H9 (cell line): ENCODE measurements around the gene U2AF1L4. TPM values are rescaled to one million over a fixed set of nuclear protein-coding genes. Genes with fewer than 3 reads are reported as not detected.

Experiments
- DNase-seq: peaks from one replicate; pipeline ENCODE4 v3.0.0-alpha.2; 2017
- H2AFZ ChIP-seq: one replicate; pipeline ENCODE4 v1.6.1; 2013; ENCODE audit warnings: mild to moderate bottlenecking, low read length, control low read depth, moderate library complexity
- H2AK5ac ChIP-seq: 2 replicates; pipeline ENCODE4 v1.6.1; 2013; ENCODE audit warnings: low read length, control low read depth, mixed read lengths; ENCODE audit not compliant: insufficient read length
- H2BK120ac ChIP-seq: one replicate; pipeline ENCODE4 v1.6.1; 2013; ENCODE audit warnings: low read depth, mild to moderate bottlenecking, low read length, control low read depth, inconsistent platforms; ENCODE audit not compliant: poor library complexity, severe bottlenecking
- H2BK12ac ChIP-seq: 2 replicates; pipeline ENCODE4 v1.6.1; 2013; ENCODE audit warnings: low read length, control low read depth, mixed read lengths, low read depth; ENCODE audit not compliant: insufficient read length
- H2BK15ac ChIP-seq: 2 replicates; pipeline ENCODE4 v1.6.1; 2013; ENCODE audit warnings: low read depth, low read length, control low read depth
- H2BK20ac ChIP-seq: one replicate; pipeline ENCODE4 v1.6.1; 2013; ENCODE audit warnings: low read depth, mild to moderate bottlenecking, low read length, control low read depth, inconsistent platforms; ENCODE audit not compliant: poor library complexity, severe bottlenecking
- H2BK5ac ChIP-seq: 2 replicates; pipeline ENCODE4 v1.6.1; 2013; ENCODE audit warnings: low read length, control low read depth, mixed read lengths; ENCODE audit not compliant: insufficient read length
- H3K14ac ChIP-seq: 2 replicates; pipeline ENCODE4 v1.6.1; 2013; ENCODE audit warnings: low read length, control low read depth; ENCODE audit not compliant: insufficient read depth
- H3K18ac ChIP-seq: 2 replicates; pipeline ENCODE4 v1.6.1; 2013; ENCODE audit warnings: low read depth, mild to moderate bottlenecking, mixed read lengths, low read length, control low read depth; ENCODE audit not compliant: insufficient read length
- H3K23ac ChIP-seq: 2 replicates; pipeline ENCODE4 v1.6.1; 2013; ENCODE audit warnings: low read length, control low read depth, mixed read lengths, low read depth; ENCODE audit not compliant: insufficient read length
- H3K23me2 ChIP-seq: 2 replicates; pipeline ENCODE4 v1.6.1; 2013; ENCODE audit warnings: low read depth, mild to moderate bottlenecking, mixed read lengths, low read length, control low read depth; ENCODE audit not compliant: insufficient read length, poor library complexity, severe bottlenecking
- H3K27ac ChIP-seq: 2 replicates; pipeline ENCODE4 v1.5.1; 2013; ENCODE audit warnings: low read length, control low read depth, mixed read lengths, low read depth; ENCODE audit not compliant: insufficient read length
- H3K27me3 ChIP-seq: 2 replicates; pipeline ENCODE4 v1.6.1; 2013; ENCODE audit warnings: low read length, control low read depth, inconsistent platforms; ENCODE audit not compliant: insufficient read depth
- H3K4ac ChIP-seq: 2 replicates; pipeline ENCODE4 v1.6.1; 2013; ENCODE audit warnings: low read depth, mild to moderate bottlenecking, control low read depth, inconsistent platforms, low read length, moderate library complexity
- H3K4me1 ChIP-seq: 2 replicates; pipeline ENCODE4 v1.6.1; 2013; ENCODE audit warnings: low read length, control low read depth, inconsistent platforms; ENCODE audit not compliant: insufficient read depth
- H3K4me2 ChIP-seq: 2 replicates; pipeline ENCODE4 v1.6.1; 2013; ENCODE audit warnings: low read length, control low read depth, mixed read lengths; ENCODE audit not compliant: insufficient read length, insufficient read depth
- H3K56ac ChIP-seq: 2 replicates; pipeline ENCODE4 v1.6.1; 2013; ENCODE audit warnings: low read depth, mild to moderate bottlenecking, mixed read lengths, low read length, control low read depth; ENCODE audit not compliant: insufficient read length
- H3K79me1 ChIP-seq: 2 replicates; pipeline ENCODE4 v1.6.1; 2013; ENCODE audit warnings: low read depth, mild to moderate bottlenecking, moderate library complexity, low read length, control low read depth, inconsistent platforms; ENCODE audit not compliant: insufficient read depth, poor library complexity, severe bottlenecking
- H3K79me2 ChIP-seq: 2 replicates; pipeline ENCODE4 v1.6.1; 2013; ENCODE audit warnings: low read length, control low read depth, inconsistent platforms; ENCODE audit not compliant: insufficient read depth
- H3K9ac ChIP-seq: 2 replicates; pipeline ENCODE4 v1.6.1; 2013; ENCODE audit warnings: low read length, control low read depth, mixed read lengths; ENCODE audit not compliant: insufficient read length; ENCODE audit errors: extremely low read depth
- H3K9me3 ChIP-seq: one replicate; pipeline ENCODE4 v1.6.1; 2013; ENCODE audit warnings: low read depth, low read length, inconsistent platforms; ENCODE audit not compliant: control insufficient read depth
- H3T11ph ChIP-seq: one replicate; pipeline ENCODE4 v1.6.1; 2013; ENCODE audit warnings: mild to moderate bottlenecking, low read length, control low read depth, inconsistent platforms
- H4K20me1 ChIP-seq: one replicate; pipeline ENCODE4 v1.6.1; 2013; ENCODE audit not compliant: control insufficient read depth, insufficient read length, insufficient read depth
- H4K5ac ChIP-seq: 2 replicates; pipeline ENCODE4 v1.6.1; 2013; ENCODE audit warnings: low read depth, mild to moderate bottlenecking, mixed read lengths, low read length, control low read depth; ENCODE audit not compliant: insufficient read length
- H4K8ac ChIP-seq: replicated peaks from 2 replicates; pipeline ENCODE4 v1.6.1; 2013; ENCODE audit warnings: low read length, control low read depth, mixed read lengths, low read depth; ENCODE audit not compliant: insufficient read length
- H4K91ac ChIP-seq: 2 replicates; pipeline ENCODE4 v1.6.1; 2013; ENCODE audit warnings: low read depth, mild to moderate bottlenecking, moderate library complexity, mixed read lengths, low read length, control low read depth; ENCODE audit not compliant: insufficient read length
- H3K27ac Mint-ChIP-seq, 3 experiments: 2 replicates in 2 of 3; 3 replicates in 1 of 3; pipeline ENCODE4 v1.8.0; 2020 to 2021; ENCODE audit warnings: mixed read lengths in 3 of 3, mild to moderate bottlenecking in 1 of 3, moderate library complexity in 1 of 3
- H3K27me3 Mint-ChIP-seq: 2 replicates; pipeline ENCODE4 v1.8.0; 2021; ENCODE audit warnings: low read depth, mild to moderate bottlenecking, moderate library complexity, mixed read lengths
- H3K36me3 Mint-ChIP-seq, 3 experiments: 2 replicates in 2 of 3; 3 replicates in 1 of 3; pipeline ENCODE4 v1.8.0; 2020 to 2021; ENCODE audit warnings: low read depth in 3 of 3, mixed read lengths in 3 of 3; ENCODE audit not compliant: insufficient read depth in 1 of 3
- H3K4me1 Mint-ChIP-seq, 2 experiments: 2 replicates each; pipeline ENCODE4 v1.8.0; 2020; ENCODE audit warnings: mixed read lengths in 2 of 2
- H3K4me3 Mint-ChIP-seq, 2 experiments: 2 replicates in 1 of 2; 3 replicates in 1 of 2; pipeline ENCODE4 v1.8.0; 2020 to 2021; ENCODE audit warnings: mild to moderate bottlenecking in 2 of 2, mixed read lengths in 2 of 2, moderate library complexity in 1 of 2
- H3K9me3 Mint-ChIP-seq, 2 experiments: 2 replicates in 1 of 2; 3 replicates in 1 of 2; pipeline ENCODE4 v1.8.0; 2020; ENCODE audit warnings: mild to moderate bottlenecking in 2 of 2, mixed read lengths in 2 of 2, moderate library complexity in 1 of 2
- WGBS: extraction: QIAGEN DNeasy Blood & Tissue Kit; methylation state at CpG from one replicate; pipeline ENCODE4 v1.1.7; 2013; ENCODE audit warnings: missing lambda C conversion rate, low lambda C conversion rate, mixed read lengths; ENCODE audit not compliant: insufficient read length; ENCODE audit errors: extremely low coverage; 5-methylcytosine and 5-hydroxymethylcytosine counted together
- total RNA-seq: library from RNA; stranded (reverse); gene quantifications from 2 replicates; pipeline ENCODE4 v1.2.1, GENCODE V29; 2021
- TF ChIP-seq, protein P1 (sequence below): fragments of 200-600 bp; sonication (generic); conservative IDR thresholded peaks from 3 replicates; pipeline ENCODE4 v1.8.0; 2021; ENCODE audit warnings: antibody characterized with exemption, mild to moderate bottlenecking

Gene U2AF1L4
- total RNA-seq, 1 experiment from 2014 or later: 16.8 TPM

DNA sequence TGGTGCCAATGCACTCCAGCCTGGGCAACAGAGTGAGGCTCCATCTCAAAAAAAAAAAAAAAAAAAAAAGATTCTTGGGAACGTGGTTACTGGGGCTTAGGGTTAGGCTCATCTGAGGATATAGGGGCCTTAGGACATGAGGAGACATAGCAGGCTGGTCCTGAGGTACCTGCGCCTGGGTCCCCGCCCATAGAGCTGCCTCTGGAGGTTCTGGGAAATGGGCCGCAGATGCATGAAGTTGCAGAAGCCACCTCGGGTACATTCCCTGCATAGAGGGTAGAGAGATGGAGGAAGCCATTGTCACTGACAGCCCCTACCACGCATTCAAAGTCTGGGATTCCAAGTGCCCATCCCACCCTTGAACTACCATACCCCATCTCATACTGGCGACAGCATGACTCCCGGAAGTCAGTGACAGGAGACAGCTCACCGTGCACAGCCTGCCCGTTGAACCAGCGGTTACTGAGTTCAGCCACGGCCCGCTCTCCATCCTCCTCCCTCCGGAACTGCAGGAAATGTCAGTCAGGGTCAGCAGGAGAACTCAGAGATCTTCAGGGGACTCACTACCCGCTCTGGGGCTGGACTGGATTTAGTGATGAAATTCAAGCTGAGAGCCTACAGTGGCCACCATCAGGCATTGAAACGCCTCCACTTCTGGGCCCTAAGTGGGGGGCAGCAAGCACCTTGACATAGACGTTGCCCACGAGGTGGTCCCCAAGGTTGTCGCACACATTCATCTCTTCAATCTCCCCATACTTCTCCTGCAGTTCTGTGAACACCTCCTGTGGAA lies 1.4 kb downstream of the U2AF1L4 start:
- H2AFZ ChIP-seq: no peak overlapping the region
- DNase-seq: no peak
- no peak overlapping the region for H2BK20ac ChIP-seq
- no peak overlapping the region for H4K91ac ChIP-seq
- no peak overlapping the region for H3K18ac ChIP-seq
- H3K36me3 Mint-ChIP-seq: peaks cover 4 to 18% (median 5%) of the 10 kb centered on the region in 3 experiments; a peak in 5 of 7 replicates
- H2AK5ac ChIP-seq: no peak overlapping the region
- peaks cover 23 to 38% of the 10 kb centered on the region in 2 experiments for H3K4me1 Mint-ChIP-seq
- H3K23me2 ChIP-seq: peaks cover 21% of the 10 kb centered on the region
- WGBS: no CpG with 5 or more reads among the region's 19 CpGs
- no peak overlapping the region for H3K23ac ChIP-seq
- H3K79me2 ChIP-seq: no peaks in the 10 kb centered on the region
- no peak overlapping the region for H2BK12ac ChIP-seq
- H3K27me3 Mint-ChIP-seq: no peaks in the 10 kb centered on the region
- peaks cover 3% of the 10 kb centered on the region for H3K79me1 ChIP-seq
- no peak overlapping the region for H3K27ac ChIP-seq
- H3K9ac ChIP-seq: no peak overlapping the region
- H3K9me3 Mint-ChIP-seq: no peaks in the 10 kb centered on the region
- no peak overlapping the region for H3T11ph ChIP-seq
- H3K9me3 ChIP-seq: no peaks in the 10 kb centered on the region
- no peak overlapping the region for H4K5ac ChIP-seq
- H3K4me2 ChIP-seq: peak overlapping the region; percentile 84
- no peak overlapping the region for H4K8ac ChIP-seq
- H3K27ac Mint-ChIP-seq: peak overlapping the region; percentile 65 to 100 (median 98); a peak in 3 of 7 replicates
- H3K4ac ChIP-seq: no peak overlapping the region
- no peak overlapping the region for H2BK5ac ChIP-seq
- H4K20me1 ChIP-seq: no peaks in the 10 kb centered on the region
- H2BK15ac ChIP-seq: no peak overlapping the region
- no peak overlapping the region for H3K56ac ChIP-seq
- H3K14ac ChIP-seq: no peak overlapping the region
- H3K4me3 Mint-ChIP-seq: peak overlapping the region; percentile 96
- TF ChIP-seq, protein P1, sequence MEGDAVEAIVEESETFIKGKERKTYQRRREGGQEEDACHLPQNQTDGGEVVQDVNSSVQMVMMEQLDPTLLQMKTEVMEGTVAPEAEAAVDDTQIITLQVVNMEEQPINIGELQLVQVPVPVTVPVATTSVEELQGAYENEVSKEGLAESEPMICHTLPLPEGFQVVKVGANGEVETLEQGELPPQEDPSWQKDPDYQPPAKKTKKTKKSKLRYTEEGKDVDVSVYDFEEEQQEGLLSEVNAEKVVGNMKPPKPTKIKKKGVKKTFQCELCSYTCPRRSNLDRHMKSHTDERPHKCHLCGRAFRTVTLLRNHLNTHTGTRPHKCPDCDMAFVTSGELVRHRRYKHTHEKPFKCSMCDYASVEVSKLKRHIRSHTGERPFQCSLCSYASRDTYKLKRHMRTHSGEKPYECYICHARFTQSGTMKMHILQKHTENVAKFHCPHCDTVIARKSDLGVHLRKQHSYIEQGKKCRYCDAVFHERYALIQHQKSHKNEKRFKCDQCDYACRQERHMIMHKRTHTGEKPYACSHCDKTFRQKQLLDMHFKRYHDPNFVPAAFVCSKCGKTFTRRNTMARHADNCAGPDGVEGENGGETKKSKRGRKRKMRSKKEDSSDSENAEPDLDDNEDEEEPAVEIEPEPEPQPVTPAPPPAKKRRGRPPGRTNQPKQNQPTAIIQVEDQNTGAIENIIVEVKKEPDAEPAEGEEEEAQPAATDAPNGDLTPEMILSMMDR: no peak
- no peaks in the 10 kb centered on the region for H3K27me3 ChIP-seq
- no peak overlapping the region for H2BK120ac ChIP-seq
- peaks cover 4% of the 10 kb centered on the region; the same call in 1 of the 2 replicates for H3K4me1 ChIP-seq
